ENCODE measurements around the gene NUDT6. TPM values are rescaled to one million over a fixed set of nuclear protein-coding genes. Genes with fewer than 3 reads are reported as not detected.

The NUDT6 gene
- total RNA-seq, 1 donor from 2014 or later: 13.5 TPM

Other genes starting within 250 kb of the NUDT6 start
- 7.1 and 7.8 TPM in 2 replicates for gene BBS12, start 189.9 kb downstream of the NUDT6 start, total RNA-seq
- gene FGF2, start 95.8 kb downstream of the NUDT6 start, total RNA-seq: 5.8 and 6.2 TPM in 2 replicates